ELF-1 (cell line): ENCODE data around the gene NPIPA8.
"Not testable (repeated sequence)": the region's sequence is repeated elsewhere in the genome, so short reads cannot be mapped to it uniquely, and the experiment has no call there.

Experiments used
- DNase-seq: peaks from one replicate; pipeline ENCODE4 v3.0.0-alpha.2; 2016; ENCODE audit warnings: low read depth, low spot score

Gene NPIPA8

DNA sequence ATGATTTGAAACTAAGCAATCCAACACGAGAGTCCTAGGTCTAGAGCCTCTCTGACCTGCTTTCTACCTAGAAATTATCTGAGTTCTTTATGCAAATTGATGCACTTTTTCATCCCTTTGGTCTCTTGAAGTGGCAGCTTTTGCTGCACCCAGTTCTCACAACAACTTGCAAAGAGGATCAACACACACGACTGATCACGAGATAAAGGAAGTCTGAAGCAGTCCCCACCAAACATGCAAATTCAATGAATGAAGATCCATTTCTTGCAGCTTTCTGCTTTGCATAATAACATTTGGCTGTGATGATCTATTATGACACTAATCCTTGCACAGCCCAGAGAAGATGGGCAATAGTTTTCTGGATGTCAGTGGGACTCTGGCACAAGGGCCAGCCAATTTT is 56.2 kb downstream of the NPIPA8 start:
- DNase-seq: not testable (repeated sequence)

GRCh38 chr16:18276756-18277155 is 59.8 kb downstream of the NPIPA8 start:
- DNase-seq: not testable (repeated sequence)

DNA sequence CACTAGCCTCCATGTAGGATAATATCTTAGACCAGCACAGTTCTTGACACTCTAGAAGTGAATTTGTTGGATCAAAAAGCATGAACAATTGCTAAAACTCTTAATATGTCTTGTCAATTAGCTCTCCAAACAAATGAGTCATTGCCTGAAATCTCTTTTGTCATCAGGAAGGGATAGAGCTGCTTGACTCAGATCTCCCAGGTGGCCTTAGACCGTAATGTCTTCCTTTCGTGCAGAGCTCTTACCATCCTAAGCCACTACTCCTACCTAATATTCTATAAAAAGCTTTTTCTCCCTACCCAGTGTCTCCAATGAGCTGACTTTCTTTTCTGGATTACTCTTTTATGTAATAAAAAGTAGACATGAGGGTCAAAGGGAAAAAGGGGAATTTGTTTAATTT is 66.4 kb downstream of the NPIPA8 start:
- not testable (repeated sequence) for DNase-seq
